Neural cell (in vitro differentiated cells): ENCODE measurements around the gene TRMO.

Source experiments
- EP300 ChIP-seq: fragments of 450-650 bp; conservative IDR thresholded peaks from 2 replicates; pipeline ENCODE4 v1.6.1; 2014; ENCODE audit warnings: antibody characterized with exemption, mild to moderate bottlenecking, moderate library complexity; ENCODE audit not compliant: poor library complexity, severe bottlenecking
- EZH2 ChIP-seq: fragments of 200-600, 300-800 bp; shearing (Covaris generic), sonication (generic); IDR thresholded peaks from 2 replicates; pipeline ENCODE4 v1.6.1; 2014; ENCODE audit warnings: antibody characterized with exemption, low read length, borderline replicate concordance, mild to moderate bottlenecking; ENCODE audit not compliant: insufficient read depth, poor library complexity, severe bottlenecking
- POLR2AphosphoS5 ChIP-seq: IDR thresholded peaks from 2 replicates; pipeline ENCODE4 v1.6.1; 2012
- RAD21 ChIP-seq: fragments of 450-650 bp; conservative IDR thresholded peaks from 2 replicates; pipeline ENCODE4 v1.6.1; 2014; ENCODE audit warnings: antibody characterized with exemption, mild to moderate bottlenecking, moderate library complexity
- TAF1 ChIP-seq: IDR thresholded peaks from 2 replicates; pipeline ENCODE4 v1.6.1; 2012; ENCODE audit warnings: low read depth
- TF ChIP-seq, protein P1 (sequence below): fragments of 450-650 bp; IDR thresholded peaks from 2 replicates; pipeline ENCODE4 v1.5.1; 2014; ENCODE audit warnings: antibody characterized with exemption, mild to moderate bottlenecking, moderate library complexity; ENCODE audit not compliant: poor library complexity, severe bottlenecking
- TF ChIP-seq, protein P2 (sequence below): IDR thresholded peaks from 2 replicates; pipeline ENCODE4 v1.6.1; 2012; ENCODE audit warnings: borderline replicate concordance

DNA sequence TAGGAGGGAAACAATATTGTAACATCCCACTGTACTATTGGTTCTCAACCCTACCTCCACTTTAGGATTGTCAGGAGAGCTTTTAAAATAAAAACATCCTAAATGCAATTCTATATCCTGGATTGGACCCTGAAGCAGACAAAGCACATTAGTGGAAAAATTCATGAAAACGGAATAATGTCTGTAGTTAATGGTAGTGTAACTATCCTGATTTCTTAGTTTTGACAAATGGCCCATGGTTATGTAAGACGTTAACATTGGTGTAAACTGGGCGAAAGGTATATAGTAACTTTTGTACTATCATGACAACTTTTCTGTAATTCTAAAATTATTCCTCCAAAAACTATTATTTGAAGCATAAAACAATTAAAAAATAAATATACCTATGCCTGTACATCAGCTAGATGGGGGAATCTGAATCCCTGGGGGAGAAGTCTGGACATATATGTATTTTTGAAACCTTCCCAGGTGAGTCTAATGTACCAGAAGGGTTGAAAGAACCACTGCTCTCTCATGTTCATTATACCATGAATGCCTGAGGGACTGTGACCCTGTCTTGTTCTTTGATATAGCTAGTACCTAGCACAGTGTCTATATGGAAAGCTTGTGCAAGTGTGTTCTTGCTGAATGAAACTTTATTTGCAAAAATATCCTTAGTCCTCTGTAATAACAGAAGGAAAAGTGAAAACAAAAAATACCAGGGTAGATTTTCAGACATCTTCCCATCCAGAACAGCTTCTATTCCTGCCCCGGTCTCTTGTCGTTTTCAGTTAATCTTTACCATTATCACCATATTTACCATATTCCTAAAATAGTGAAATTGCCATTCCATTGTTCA, 3.4 kb upstream of the TRMO start:
- TF ChIP-seq, protein P1, sequence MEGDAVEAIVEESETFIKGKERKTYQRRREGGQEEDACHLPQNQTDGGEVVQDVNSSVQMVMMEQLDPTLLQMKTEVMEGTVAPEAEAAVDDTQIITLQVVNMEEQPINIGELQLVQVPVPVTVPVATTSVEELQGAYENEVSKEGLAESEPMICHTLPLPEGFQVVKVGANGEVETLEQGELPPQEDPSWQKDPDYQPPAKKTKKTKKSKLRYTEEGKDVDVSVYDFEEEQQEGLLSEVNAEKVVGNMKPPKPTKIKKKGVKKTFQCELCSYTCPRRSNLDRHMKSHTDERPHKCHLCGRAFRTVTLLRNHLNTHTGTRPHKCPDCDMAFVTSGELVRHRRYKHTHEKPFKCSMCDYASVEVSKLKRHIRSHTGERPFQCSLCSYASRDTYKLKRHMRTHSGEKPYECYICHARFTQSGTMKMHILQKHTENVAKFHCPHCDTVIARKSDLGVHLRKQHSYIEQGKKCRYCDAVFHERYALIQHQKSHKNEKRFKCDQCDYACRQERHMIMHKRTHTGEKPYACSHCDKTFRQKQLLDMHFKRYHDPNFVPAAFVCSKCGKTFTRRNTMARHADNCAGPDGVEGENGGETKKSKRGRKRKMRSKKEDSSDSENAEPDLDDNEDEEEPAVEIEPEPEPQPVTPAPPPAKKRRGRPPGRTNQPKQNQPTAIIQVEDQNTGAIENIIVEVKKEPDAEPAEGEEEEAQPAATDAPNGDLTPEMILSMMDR, result no peak
- TF ChIP-seq, protein P2, sequence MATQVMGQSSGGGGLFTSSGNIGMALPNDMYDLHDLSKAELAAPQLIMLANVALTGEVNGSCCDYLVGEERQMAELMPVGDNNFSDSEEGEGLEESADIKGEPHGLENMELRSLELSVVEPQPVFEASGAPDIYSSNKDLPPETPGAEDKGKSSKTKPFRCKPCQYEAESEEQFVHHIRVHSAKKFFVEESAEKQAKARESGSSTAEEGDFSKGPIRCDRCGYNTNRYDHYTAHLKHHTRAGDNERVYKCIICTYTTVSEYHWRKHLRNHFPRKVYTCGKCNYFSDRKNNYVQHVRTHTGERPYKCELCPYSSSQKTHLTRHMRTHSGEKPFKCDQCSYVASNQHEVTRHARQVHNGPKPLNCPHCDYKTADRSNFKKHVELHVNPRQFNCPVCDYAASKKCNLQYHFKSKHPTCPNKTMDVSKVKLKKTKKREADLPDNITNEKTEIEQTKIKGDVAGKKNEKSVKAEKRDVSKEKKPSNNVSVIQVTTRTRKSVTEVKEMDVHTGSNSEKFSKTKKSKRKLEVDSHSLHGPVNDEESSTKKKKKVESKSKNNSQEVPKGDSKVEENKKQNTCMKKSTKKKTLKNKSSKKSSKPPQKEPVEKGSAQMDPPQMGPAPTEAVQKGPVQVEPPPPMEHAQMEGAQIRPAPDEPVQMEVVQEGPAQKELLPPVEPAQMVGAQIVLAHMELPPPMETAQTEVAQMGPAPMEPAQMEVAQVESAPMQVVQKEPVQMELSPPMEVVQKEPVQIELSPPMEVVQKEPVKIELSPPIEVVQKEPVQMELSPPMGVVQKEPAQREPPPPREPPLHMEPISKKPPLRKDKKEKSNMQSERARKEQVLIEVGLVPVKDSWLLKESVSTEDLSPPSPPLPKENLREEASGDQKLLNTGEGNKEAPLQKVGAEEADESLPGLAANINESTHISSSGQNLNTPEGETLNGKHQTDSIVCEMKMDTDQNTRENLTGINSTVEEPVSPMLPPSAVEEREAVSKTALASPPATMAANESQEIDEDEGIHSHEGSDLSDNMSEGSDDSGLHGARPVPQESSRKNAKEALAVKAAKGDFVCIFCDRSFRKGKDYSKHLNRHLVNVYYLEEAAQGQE, result no peak
- no peak for TF ChIP-seq POLR2AphosphoS5
- no peak for TF ChIP-seq EP300
- TF ChIP-seq EZH2, result no peak
- TF ChIP-seq TAF1, result no peak
- TF ChIP-seq RAD21, result no peak
